ENCODE measurements around the gene ATP6V1B1. TPM values are rescaled to one million over a fixed set of nuclear protein-coding genes. Genes with fewer than 3 reads are reported as not detected.

Gene ATP6V1B1
- polyA plus RNA-seq, 1 donor (not counting 4 experiments of a cell fraction or from before 2014, with no cell fraction given) = not detected

DNA sequence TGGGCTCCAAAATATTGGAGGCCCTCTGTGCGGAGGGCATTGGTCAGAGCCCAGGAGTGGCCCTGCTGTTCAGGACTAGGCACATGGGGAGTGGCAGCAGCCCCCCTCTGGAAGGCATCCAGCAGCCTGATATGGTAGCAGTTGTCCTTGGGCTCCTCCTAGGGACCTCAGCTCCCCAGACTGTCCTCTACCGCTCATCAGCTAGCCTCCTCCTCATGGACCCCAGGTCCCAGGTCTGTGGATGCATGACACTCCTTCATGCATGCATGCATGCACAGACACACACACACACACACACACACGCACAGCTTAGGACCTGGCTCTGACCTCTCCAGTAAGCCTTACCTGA is 15.4 kb upstream of the ATP6V1B1 start:
- H3K27me3 ChIP-seq (ENCODE audit: control insufficient read depth, extremely low read depth, insufficient read depth, low read length) = no peaks in the 10 kb centered on the region

GRCh38 chr2:70921031-70921430 is 14.7 kb upstream of the ATP6V1B1 start:
- Histone ChIP-seq H3K27ac (ENCODE audit: control insufficient read depth, insufficient read depth, low read length) (no peak overlapping the region), H3K4me2 (ENCODE audit: control insufficient read depth, extremely low read depth, insufficient read depth, low read depth, low read length) (no peak overlapping the region), H2AFZ (ENCODE audit: control insufficient read depth, low read length) (no peak overlapping the region), H3K4me1 (ENCODE audit: control insufficient read depth, extremely low read depth, insufficient read depth, low read length) (no peaks in the 10 kb centered on the region), H3K79me2 (ENCODE audit: control insufficient read depth, insufficient read depth, low read length) (no peaks in the 10 kb centered on the region), H3K9me3 (ENCODE audit: control insufficient read depth, low read depth, low read length) (no peaks in the 10 kb centered on the region), H4K20me1 (ENCODE audit: control insufficient read depth, extremely low read depth, insufficient read depth, low read length) (no peaks in the 10 kb centered on the region), H3K9me1 (ENCODE audit: control insufficient read depth, extremely low read depth, insufficient read depth, low read length) (no peaks in the 10 kb centered on the region), H3K4me3 (ENCODE audit: control insufficient read depth in 2 of 3, extremely low read depth in 1 of 3, insufficient read depth in 2 of 3, low read depth in 1 of 3, low read length in 3 of 3) (no peak overlapping the region), H3K9ac (ENCODE audit: control insufficient read depth, extremely low read depth, insufficient read depth, low read length) (no peak overlapping the region), H3K36me3 (ENCODE audit: control insufficient read depth in 2 of 2, extremely low read depth in 1 of 2, insufficient read depth in 2 of 2, low read length in 2 of 2) (no peaks in the 10 kb centered on the region), H3K27me3 (ENCODE audit: control insufficient read depth, extremely low read depth, insufficient read depth, low read length) (no peaks in the 10 kb centered on the region)
- DNase-seq (ENCODE audit: low read depth, low spot score) (no peak), FAIRE-seq (no peak)
- dilution Hi-C loops (cut with MboI; ENCODE audit: extremely low pct_ligation_motif_present, low sequenced_read_pairs) = no loop called here
- TF ChIP-seq, protein P1, sequence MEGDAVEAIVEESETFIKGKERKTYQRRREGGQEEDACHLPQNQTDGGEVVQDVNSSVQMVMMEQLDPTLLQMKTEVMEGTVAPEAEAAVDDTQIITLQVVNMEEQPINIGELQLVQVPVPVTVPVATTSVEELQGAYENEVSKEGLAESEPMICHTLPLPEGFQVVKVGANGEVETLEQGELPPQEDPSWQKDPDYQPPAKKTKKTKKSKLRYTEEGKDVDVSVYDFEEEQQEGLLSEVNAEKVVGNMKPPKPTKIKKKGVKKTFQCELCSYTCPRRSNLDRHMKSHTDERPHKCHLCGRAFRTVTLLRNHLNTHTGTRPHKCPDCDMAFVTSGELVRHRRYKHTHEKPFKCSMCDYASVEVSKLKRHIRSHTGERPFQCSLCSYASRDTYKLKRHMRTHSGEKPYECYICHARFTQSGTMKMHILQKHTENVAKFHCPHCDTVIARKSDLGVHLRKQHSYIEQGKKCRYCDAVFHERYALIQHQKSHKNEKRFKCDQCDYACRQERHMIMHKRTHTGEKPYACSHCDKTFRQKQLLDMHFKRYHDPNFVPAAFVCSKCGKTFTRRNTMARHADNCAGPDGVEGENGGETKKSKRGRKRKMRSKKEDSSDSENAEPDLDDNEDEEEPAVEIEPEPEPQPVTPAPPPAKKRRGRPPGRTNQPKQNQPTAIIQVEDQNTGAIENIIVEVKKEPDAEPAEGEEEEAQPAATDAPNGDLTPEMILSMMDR (optimal IDR thresholded peaks at IDR 0.05 in 1 of 3, IDR thresholded peaks at IDR 0.05 in 1 of 3, conservative IDR thresholded peaks at IDR 0.05 in 1 of 3; ENCODE audit: extremely low read depth in 1 of 3, insufficient read depth in 2 of 3, low read length in 3 of 3) = no peak
- TF ChIP-seq EZH2 (IDR thresholded peaks at IDR 0.05; ENCODE audit: low read length) = no peak

More for the DNA sequence above, 15.4 kb upstream of the ATP6V1B1 start:
- H3K27ac ChIP-seq (ENCODE audit: control insufficient read depth, insufficient read depth, low read length) = no peak overlapping the region
- no peaks in the 10 kb centered on the region for H3K79me2 ChIP-seq (ENCODE audit: control insufficient read depth, insufficient read depth, low read length)
- no peak overlapping the region for H3K9ac ChIP-seq (ENCODE audit: control insufficient read depth, extremely low read depth, insufficient read depth, low read length)
- H3K9me1 ChIP-seq (ENCODE audit: control insufficient read depth, extremely low read depth, insufficient read depth, low read length) = no peaks in the 10 kb centered on the region
- H2AFZ ChIP-seq (ENCODE audit: control insufficient read depth, low read length) = no peak overlapping the region
- no peaks in the 10 kb centered on the region for H3K4me1 ChIP-seq (ENCODE audit: control insufficient read depth, extremely low read depth, insufficient read depth, low read length)
- no peak overlapping the region for H3K4me2 ChIP-seq (ENCODE audit: control insufficient read depth, extremely low read depth, insufficient read depth, low read depth, low read length)
- H3K9me3 ChIP-seq (ENCODE audit: control insufficient read depth, low read depth, low read length) = no peaks in the 10 kb centered on the region
- H3K4me3 ChIP-seq (ENCODE audit: control insufficient read depth in 2 of 3, extremely low read depth in 1 of 3, insufficient read depth in 2 of 3, low read depth in 1 of 3, low read length in 3 of 3) = no peak overlapping the region
- no peak for FAIRE-seq
- TF ChIP-seq, protein P1 (optimal IDR thresholded peaks at IDR 0.05 in 1 of 3, IDR thresholded peaks at IDR 0.05 in 1 of 3, conservative IDR thresholded peaks at IDR 0.05 in 1 of 3; ENCODE audit: extremely low read depth in 1 of 3, insufficient read depth in 2 of 3, low read length in 3 of 3) = no peak
- H4K20me1 ChIP-seq (ENCODE audit: control insufficient read depth, extremely low read depth, insufficient read depth, low read length) = no peaks in the 10 kb centered on the region
- DNase-seq (ENCODE audit: low read depth, low spot score) = no peak
- no peaks in the 10 kb centered on the region for H3K36me3 ChIP-seq (ENCODE audit: control insufficient read depth in 2 of 2, extremely low read depth in 1 of 2, insufficient read depth in 2 of 2, low read length in 2 of 2)
- dilution Hi-C loops (cut with MboI; ENCODE audit: extremely low pct_ligation_motif_present, low sequenced_read_pairs) = no loop called here

Data from keratinocyte (primary cell).